HepG2 (cell line): ENCODE measurements around the gene PADI2. TPM values are rescaled to one million over a fixed set of nuclear protein-coding genes. Genes with fewer than 3 reads are reported as not detected.

ENCODE experiments used
- ADNP ChIP-seq: sonication (generic); formaldehyde crosslinking; IDR thresholded peaks from 2 replicates; pipeline ENCODE4 v1.4.0; 2020; ENCODE audit warnings: missing genetic modification reagents
- GMEB1 ChIP-seq: sonication (generic); formaldehyde crosslinking; IDR thresholded peaks from 2 replicates; pipeline ENCODE4 v1.5.1; 2020; ENCODE audit warnings: missing genetic modification reagents, mild to moderate bottlenecking, borderline replicate concordance
- GPN1 ChIP-seq: sonication (generic); formaldehyde crosslinking; IDR thresholded peaks from 2 replicates; pipeline ENCODE4 v1.5.1; 2020; ENCODE audit warnings: missing genetic modification reagents, borderline replicate concordance
- HDAC1 ChIP-seq: sonication (generic); formaldehyde crosslinking; IDR thresholded peaks from 2 replicates; pipeline ENCODE4 v1.5.1; 2020; ENCODE audit warnings: mild to moderate bottlenecking, missing genetic modification reagents
- HINFP ChIP-seq: sonication (generic); formaldehyde crosslinking; IDR thresholded peaks from 2 replicates; pipeline ENCODE4 v1.4.0; 2020; ENCODE audit warnings: low read depth, mild to moderate bottlenecking, missing genetic modification reagents
- JUNB ChIP-seq: sonication (generic); formaldehyde crosslinking; IDR thresholded peaks from 2 replicates; pipeline ENCODE4 v1.8.0; 2022; ENCODE audit warnings: missing genetic modification reagents, mild to moderate bottlenecking, borderline replicate concordance
- KLF16 ChIP-seq, 2 experiments: sonication (generic) in 1 of 2; formaldehyde crosslinking in 1 of 2; IDR thresholded peaks; 2 replicates each; pipeline versions ENCODE4 v1.6.1 to v1.8.0; 2016 to 2023; ENCODE audit warnings: missing genetic modification reagents in 2 of 2, missing compliant biosample characterization in 1 of 2
- LCORL ChIP-seq, 2 experiments: fragments of 450-650 bp in 1 of 2; sonication (generic) in 1 of 2; formaldehyde crosslinking in 1 of 2; IDR thresholded peaks; 2 replicates each; pipeline versions ENCODE4 v1.5.0 to v1.6.1; 2017 to 2020; ENCODE audit warnings: antibody characterized with exemption in 1 of 2, missing genetic modification reagents in 1 of 2
- MBNL3 ChIP-seq: fragments of 250-450 bp; sonication (Bioruptor Pico); conservative IDR thresholded peaks from 2 replicates; pipeline ENCODE4 v1.8.0; 2022; ENCODE audit warnings: mild to moderate bottlenecking, inconsistent platforms
- PREB ChIP-seq: sonication (generic); formaldehyde crosslinking; IDR thresholded peaks from 2 replicates; pipeline ENCODE4 v1.4.0; 2020; ENCODE audit warnings: missing genetic modification reagents
- SNAPC4 ChIP-seq: sonication (generic); formaldehyde crosslinking; IDR thresholded peaks from 2 replicates; pipeline ENCODE4 v1.4.0; 2020; ENCODE audit warnings: mild to moderate bottlenecking, missing genetic modification reagents
- THAP7 ChIP-seq: sonication (generic); formaldehyde crosslinking; IDR thresholded peaks from 2 replicates; pipeline ENCODE4 v1.8.1; 2023; ENCODE audit warnings: mild to moderate bottlenecking, missing genetic modification reagents
- ZNF121 ChIP-seq: sonication (generic); formaldehyde crosslinking; IDR thresholded peaks from 2 replicates; pipeline ENCODE4 v1.5.0; 2020; ENCODE audit warnings: mild to moderate bottlenecking, missing genetic modification reagents
- ZNF24 ChIP-seq: fragments of 450-650 bp; IDR thresholded peaks from 2 replicates; pipeline ENCODE4 v1.6.1; 2017; ENCODE audit warnings: antibody characterized with exemption, mild to moderate bottlenecking
- ZNF484 ChIP-seq: sonication (generic); formaldehyde crosslinking; IDR thresholded peaks from 2 replicates; pipeline ENCODE4 v1.5.1; 2020; ENCODE audit warnings: mild to moderate bottlenecking, low read depth, missing genetic modification reagents, borderline replicate concordance
- ZNF530 ChIP-seq: sonication (generic); formaldehyde crosslinking; IDR thresholded peaks from 2 replicates; pipeline ENCODE4 v1.5.0; 2020; ENCODE audit warnings: low read depth, mild to moderate bottlenecking, missing genetic modification reagents
- ZNF670 ChIP-seq: sonication (generic); formaldehyde crosslinking; IDR thresholded peaks from 2 replicates; pipeline ENCODE4 v1.8.0; 2022; ENCODE audit warnings: mild to moderate bottlenecking, missing genetic modification reagents, borderline replicate concordance
- polyA plus RNA-seq, 8 experiments: library from polyadenylated mRNA; depleted of rRNA in 3 of 8; stranded (reverse) in 7 of 8; unstranded in 1 of 8; fragments of >200 nt; fragmentation: Illumina TruSeq in 4 of 8; extraction: Trizol in 4 of 8; gene quantifications; 2 replicates each; pipeline versions ENCODE4 v1.2.1 to v1.2.3, GENCODE V29; 2011 to 2016; ENCODE audit warnings: low read depth in 4 of 8, missing spikeins in 1 of 8, mixed read lengths in 1 of 8; ENCODE audit not compliant: insufficient read depth in 1 of 8
- total RNA-seq, 5 experiments: library from RNA; depleted of rRNA; stranded (reverse); fragments of >200 nt; fragmentation: Illumina TruSeq; extraction: Trizol; gene quantifications; 2 replicates each; pipeline ENCODE4 v1.2.3, GENCODE V29; 2016; ENCODE audit warnings: low read depth in 1 of 5

Gene PADI2
- total and polyA plus RNA-seq, 2 of the 13 experiments (the other 11 are each of a cell fraction or from before 2014, with no cell fraction given): not detected

GRCh38 chr1:17122521-17123164 lies 3.4 kb upstream of the PADI2 start (continued):
- TF ChIP-seq ZNF121 (no peak), ZNF24 (no peak), HINFP (CRISPR knock-in tag) (no peak), ZNF484 (CRISPR knock-in tag) (no peak), ZNF530 (CRISPR knock-in tag) (no peak), HDAC1 (CRISPR knock-in tag) (0 out of 2 replicates have a peak, but pooled peaks have one; percentile 19), JUNB (CRISPR knock-in tag) (no peak), THAP7 (no peak), LCORL (IDR thresholded peaks at IDR 0.05) (no peak), LCORL (CRISPR knock-in tag; IDR thresholded peaks at IDR 0.05) (0 out of 2 replicates have a peak, but pooled peaks have one; percentile 20), ADNP (CRISPR knock-in tag) (no peak), PREB (CRISPR knock-in tag) (no peak), ZNF670 (no peak), SNAPC4 (no peak), GMEB1 (CRISPR knock-in tag) (no peak), GPN1 (CRISPR knock-in tag) (no peak), KLF16 (CRISPR knock-in tag; IDR thresholded peaks at IDR 0.05) (no peak), MBNL3 (CRISPR knock-in tag) (no peak)
